GM23248 (cell line): ENCODE data around the gene MYO1E. TPM values are rescaled to one million over a fixed set of nuclear protein-coding genes. Genes with fewer than 3 reads are reported as not detected.

Experiments used
- DNase-seq: peaks from one replicate; pipeline ENCODE4 v3.0.0-alpha.2; 2015
- H2AFZ ChIP-seq: fragments of 200-600 bp; sonication (generic); 2 replicates; pipeline ENCODE4 v1.6.1; 2016; ENCODE audit warnings: antibody characterized with exemption
- H3F3A ChIP-seq: fragments of 200-600 bp; sonication (generic); 2 replicates; pipeline ENCODE4 v1.6.1; 2016; ENCODE audit warnings: mild to moderate bottlenecking, antibody characterized with exemption, mixed run types; ENCODE audit not compliant: insufficient read depth
- H3K27ac ChIP-seq: fragments of 200-600 bp; sonication (generic); 2 replicates; pipeline ENCODE4 v1.5.1; 2016; ENCODE audit warnings: mild to moderate bottlenecking
- H3K27me3 ChIP-seq: fragments of 200-600 bp; sonication (generic); replicated peaks from 2 replicates; pipeline ENCODE4 v1.6.1; 2016; ENCODE audit warnings: mild to moderate bottlenecking; ENCODE audit not compliant: insufficient read depth
- H3K36me3 ChIP-seq: fragments of 200-600 bp; sonication (generic); 2 replicates; pipeline ENCODE4 v1.6.1; 2016; ENCODE audit warnings: low read depth, mild to moderate bottlenecking
- H3K4me1 ChIP-seq: fragments of 200-600 bp; sonication (generic); 2 replicates; pipeline ENCODE4 v1.6.1; 2016; ENCODE audit warnings: mild to moderate bottlenecking; ENCODE audit not compliant: insufficient read depth
- H3K4me2 ChIP-seq: fragments of 200-600 bp; sonication (generic); one replicate; pipeline ENCODE4 v1.6.1; 2016; ENCODE audit warnings: mild to moderate bottlenecking; ENCODE audit not compliant: unreplicated experiment
- H3K4me3 ChIP-seq: fragments of 200-600 bp; sonication (generic); 2 replicates; pipeline ENCODE4 v1.5.1; 2016; ENCODE audit warnings: mild to moderate bottlenecking
- H3K79me2 ChIP-seq: fragments of 200-600 bp; sonication (generic); 2 replicates; pipeline ENCODE4 v1.6.1; 2016; ENCODE audit warnings: mild to moderate bottlenecking; ENCODE audit not compliant: insufficient read depth
- H3K9ac ChIP-seq: fragments of 200-600 bp; sonication (generic); 2 replicates; pipeline ENCODE4 v1.6.1; 2016; ENCODE audit warnings: mild to moderate bottlenecking
- H3K9me2 ChIP-seq: fragments of 200-600 bp; sonication (generic); 2 replicates; pipeline ENCODE4 v1.6.1; 2016; ENCODE audit warnings: mixed run types, mild to moderate bottlenecking, moderate library complexity; ENCODE audit not compliant: insufficient read depth
- H3K9me3 ChIP-seq: fragments of 200-600 bp; sonication (generic); one replicate; pipeline ENCODE4 v1.6.1; 2017; ENCODE audit warnings: low read depth
- H4K20me1 ChIP-seq: fragments of 200-600 bp; sonication (generic); 2 replicates; pipeline ENCODE4 v1.6.0; 2016; ENCODE audit not compliant: insufficient read depth
- EZH2 ChIP-seq: fragments of 200-600 bp; sonication (generic); IDR thresholded peaks from 2 replicates; pipeline ENCODE4 v1.6.1; 2018; ENCODE audit warnings: antibody characterized with exemption, mild to moderate bottlenecking; ENCODE audit not compliant: insufficient read depth, poor library complexity, severe bottlenecking
- EZH2phosphoT487 ChIP-seq: fragments of 200-600 bp; sonication (generic); IDR thresholded peaks from 2 replicates; pipeline ENCODE4 v1.6.1; 2018; ENCODE audit warnings: antibody characterized with exemption, moderate library complexity, mild to moderate bottlenecking, low read depth; ENCODE audit not compliant: insufficient read depth
- WGBS, 2 experiments: methylation state at CpG; one replicate each; pipeline ENCODE4 v1.1.6; 2015 to 2017; ENCODE audit warnings: low lambda C conversion rate in 2 of 2, low coverage in 1 of 2; ENCODE audit errors: missing lambda C conversion rate in 2 of 2; 5-methylcytosine and 5-hydroxymethylcytosine counted together
- in situ Hi-C: fragments of 300-500 bp; cut with MboI; formaldehyde crosslinking; loops from 2 replicates; pipeline ENCODE4 v1.15.0; 2020
- polyA plus RNA-seq: library from polyadenylated mRNA; unstranded; fragments of >200 nt; fragmentation: Nextera tagmentation; extraction: Ambion mirVana; gene quantifications from 2 replicates; pipeline ENCODE4 v1.2.1, GENCODE V29; 2016
- total RNA-seq: library from RNA; depleted of rRNA; stranded (reverse); fragments of >200 nt; shearing (Covaris generic); gene quantifications from 2 replicates; pipeline ENCODE4 v1.2.3, GENCODE V29; 2014

Gene MYO1E
- total and polyA plus RNA-seq, 2 experiments from 2014 or later = 155 to 190 TPM

- peak overlapping the region; percentile 63 for H3K4me3 ChIP-seq
These were observed 180.8 kb downstream of the MYO1E start for GRCh38 chr15:59191855-59192237.

GRCh38 chr15:59190291-59190690 lies 182.4 kb downstream of the MYO1E start:
- H3K9me2 ChIP-seq = no peaks in the 10 kb centered on the region
- no peak overlapping the region for H2AFZ ChIP-seq
- H3K79me2 ChIP-seq = no peaks in the 10 kb centered on the region
- peaks cover 47% of the 10 kb centered on the region for H3F3A ChIP-seq
- TF ChIP-seq EZH2 (no peak), EZH2phosphoT487 (no peak)
- H3K4me1 ChIP-seq = peaks cover 37% of the 10 kb centered on the region
- in situ Hi-C loops = no loop called here
- H3K9ac ChIP-seq = no peak overlapping the region
- H3K4me3 ChIP-seq = no peak overlapping the region
- no peak overlapping the region for H3K4me2 ChIP-seq
- H3K27me3 ChIP-seq = no peaks in the 10 kb centered on the region
- peaks cover 63% of the 10 kb centered on the region for H3K36me3 ChIP-seq
- DNase-seq = no peak
- H4K20me1 ChIP-seq = no peaks in the 10 kb centered on the region
- 95 to 97% methylated on average over 7 of the region's 7 CpGs for WGBS, 2 experiments
- H3K9me3 ChIP-seq = no peaks in the 10 kb centered on the region
- H3K27ac ChIP-seq = no peak overlapping the region

More at GRCh38 chr15:59191855-59192237, 180.8 kb downstream of the MYO1E start:
- Histone ChIP-seq H3K27ac (peak overlapping the region; percentile 90), H3K79me2 (no peaks in the 10 kb centered on the region), H3K4me2 (peak overlapping the region; percentile 90), H3K9ac (peak overlapping the region; percentile 62), H2AFZ (no peak overlapping the region), H3K9me3 (no peaks in the 10 kb centered on the region), H3F3A (peaks cover 57% of the 10 kb centered on the region), H3K4me1 (peaks cover 27% of the 10 kb centered on the region), H3K9me2 (no peaks in the 10 kb centered on the region), H3K27me3 (no peaks in the 10 kb centered on the region), H4K20me1 (no peaks in the 10 kb centered on the region), H3K36me3 (peaks cover 69% of the 10 kb centered on the region)
- in situ Hi-C loops = no loop called here
- TF ChIP-seq EZH2 = no peak
- no peak for TF ChIP-seq EZH2phosphoT487
- DNase-seq = peak; percentile 97
- 1 to 4% methylated on average over 6 of the region's 6 CpGs for WGBS, 2 experiments

- no peak for DNase-seq
- H3K27me3 ChIP-seq = no peaks in the 10 kb centered on the region
- H3K9me2 ChIP-seq = no peaks in the 10 kb centered on the region
- in situ Hi-C loops = no loop called here
- H3K4me2 ChIP-seq = no peak overlapping the region
- H3K79me2 ChIP-seq = no peaks in the 10 kb centered on the region
- H3K9ac ChIP-seq = no peak overlapping the region
- no peak overlapping the region for H3K27ac ChIP-seq
- peaks cover 65% of the 10 kb centered on the region for H3K36me3 ChIP-seq
- H2AFZ ChIP-seq = no peak overlapping the region
- peaks cover 37% of the 10 kb centered on the region for H3K4me1 ChIP-seq
- no peaks in the 10 kb centered on the region for H4K20me1 ChIP-seq
- peaks cover 45% of the 10 kb centered on the region for H3F3A ChIP-seq
- 94 to 99% methylated on average over 5 of the region's 5 CpGs for WGBS, 2 experiments
- H3K9me3 ChIP-seq = no peaks in the 10 kb centered on the region
- H3K4me3 ChIP-seq = no peak overlapping the region
- no peak for TF ChIP-seq EZH2
- TF ChIP-seq EZH2phosphoT487 = no peak
These were observed 183.4 kb downstream of the MYO1E start for GRCh38 chr15:59189241-59189640.

GRCh38 chr15:59186501-59186900 lies 186.2 kb downstream of the MYO1E start:
- H4K20me1 ChIP-seq = no peaks in the 10 kb centered on the region
- H3K9me3 ChIP-seq = no peaks in the 10 kb centered on the region
- H3K4me1 ChIP-seq = peaks cover 29% of the 10 kb centered on the region
- H3K4me2 ChIP-seq = no peak overlapping the region
- TF ChIP-seq EZH2phosphoT487 (no peak), EZH2 (no peak)
- H3K27ac ChIP-seq = no peak overlapping the region
- H3F3A ChIP-seq = peaks cover 32% of the 10 kb centered on the region
- H3K27me3 ChIP-seq = no peaks in the 10 kb centered on the region
- H3K79me2 ChIP-seq = no peaks in the 10 kb centered on the region
- no peak overlapping the region for H2AFZ ChIP-seq
- no peak overlapping the region for H3K4me3 ChIP-seq
- peaks cover 67% of the 10 kb centered on the region for H3K36me3 ChIP-seq
- peak; percentile 64 for DNase-seq
- no peak overlapping the region for H3K9ac ChIP-seq
- WGBS, 2 experiments = 94 to 96% methylated on average over 4 of the region's 4 CpGs
- in situ Hi-C loops = no loop called here
- no peaks in the 10 kb centered on the region for H3K9me2 ChIP-seq

DNA sequence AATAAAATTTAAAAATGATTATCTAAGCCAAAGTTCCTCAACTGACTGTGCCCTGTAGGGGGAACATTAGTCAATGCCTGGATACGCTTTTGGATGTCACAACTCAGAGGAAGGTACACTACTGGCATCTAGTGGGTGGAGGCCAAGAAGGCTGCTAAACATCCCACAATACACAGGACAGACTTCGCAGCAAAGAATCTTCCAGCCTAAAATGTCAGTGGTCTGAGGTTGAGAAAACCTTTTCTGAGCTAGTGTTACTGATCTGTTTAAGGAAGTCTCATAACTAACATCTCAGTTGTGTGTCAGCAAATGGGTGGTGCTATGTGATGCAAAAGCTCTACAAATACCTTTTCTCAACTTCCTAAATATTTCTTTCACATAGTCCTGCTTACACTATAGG lies 186.9 kb downstream of the MYO1E start:
- no peak for TF ChIP-seq EZH2
- no peak for TF ChIP-seq EZH2phosphoT487
- Histone ChIP-seq H2AFZ (no peak overlapping the region), H3K9me3 (no peaks in the 10 kb centered on the region), H3K27ac (no peak overlapping the region), H3K4me3 (no peak overlapping the region), H3K9ac (no peak overlapping the region), H3K9me2 (no peaks in the 10 kb centered on the region), H3K4me2 (no peak overlapping the region), H3K4me1 (peaks cover 27% of the 10 kb centered on the region), H3F3A (peaks cover 32% of the 10 kb centered on the region), H3K36me3 (peaks cover 67% of the 10 kb centered on the region), H4K20me1 (no peaks in the 10 kb centered on the region), H3K79me2 (no peaks in the 10 kb centered on the region), H3K27me3 (no peaks in the 10 kb centered on the region)
- WGBS, 2 experiments = 73 to 78% methylated on average over 2 of the region's 2 CpGs
- peak; percentile 11 for DNase-seq
- in situ Hi-C loops = no loop called here
